GM18508 (cell line): ENCODE results near the gene KDM4D.
"Not testable (repeated sequence)": the region's sequence is repeated elsewhere in the genome, so short reads cannot be mapped to it uniquely, and the experiment has no call there.

Source experiments
- ATAC-seq: cut with Tn5 transposase; IDR thresholded peaks from one replicate; pipeline ENCODE4 v1.9.1; 2021; ENCODE audit warnings: moderate number of reproducible peaks; ENCODE audit not compliant: insufficient read depth, unreplicated experiment

Gene KDM4D

GRCh38 chr11:95025594-95025993 is 52.1 kb downstream of the KDM4D start:
- ATAC-seq, result not testable (repeated sequence)

- no peak for ATAC-seq
Measured at GRCh38 chr11:95028357-95028756, 54.8 kb downstream of the KDM4D start.

- ATAC-seq, result no peak
Measured at GRCh38 chr11:95033051-95033450, 59.5 kb downstream of the KDM4D start.

- ATAC-seq, result no peak
Measured at GRCh38 chr11:95035316-95035715, 61.8 kb downstream of the KDM4D start.

GRCh38 chr11:95037356-95038035 is 64.0 kb downstream of the KDM4D start:
- ATAC-seq, result not testable (repeated sequence)

- no peak for ATAC-seq
Measured at GRCh38 chr11:95042239-95042638, 68.7 kb downstream of the KDM4D start.

- no peak for ATAC-seq
Measured at GRCh38 chr11:95042906-95043305, 69.4 kb downstream of the KDM4D start.

GRCh38 chr11:95044010-95044409 is 70.5 kb downstream of the KDM4D start:
- ATAC-seq, result no peak

GRCh38 chr11:95045812-95046211 is 72.3 kb downstream of the KDM4D start:
- no peak for ATAC-seq
